ENCODE data around the gene TMEM108.

DNA sequence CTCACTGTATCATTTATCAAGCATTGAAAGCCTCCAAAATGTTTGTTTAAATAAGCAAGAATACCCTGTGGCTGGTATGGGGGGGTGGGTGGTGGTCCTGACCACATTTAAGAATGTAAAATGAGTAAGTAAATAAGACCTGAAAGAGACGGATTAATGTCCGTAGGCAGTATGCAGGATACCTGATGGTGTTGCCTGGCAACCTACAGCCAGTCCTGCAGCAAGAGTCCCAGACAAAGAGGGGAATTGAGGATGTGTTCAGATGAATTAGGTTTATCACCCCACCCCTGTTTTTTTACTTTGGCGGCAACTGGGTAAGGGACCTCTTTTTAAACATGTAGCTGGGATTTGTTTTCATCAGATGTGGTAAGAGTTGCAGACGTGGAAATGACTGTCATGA is 261.9 kb downstream of the TMEM108 start:
- TF ChIP-seq CTCF (conservative IDR thresholded peaks at IDR 0.05; ENCODE audit: low read length) = no peak
- no peak for TF ChIP-seq EZH2phosphoT487 (IDR thresholded peaks at IDR 0.05; ENCODE audit: borderline replicate concordance, low read depth, low read length)
